Panc1 (cell line): ENCODE results near the gene ZBTB48.

Experiments
- CTCF ChIP-seq: fragments of 450-650 bp; IDR thresholded peaks from 2 replicates; pipeline ENCODE4 v1.5.1; 2017; ENCODE audit warnings: mild to moderate bottlenecking
- POLR2AphosphoS5 ChIP-seq: IDR thresholded peaks from 2 replicates; pipeline ENCODE4 v1.6.1; 2012; ENCODE audit warnings: mild to moderate bottlenecking, low read depth, low read length, moderate library complexity
- REST ChIP-seq, 2 experiments: IDR thresholded peaks; 2 replicates each; pipeline ENCODE4 v1.6.1; 2011 to 2012; ENCODE audit warnings: low read depth in 2 of 2, control low read depth in 1 of 2, low read length in 1 of 2, mild to moderate bottlenecking in 1 of 2, moderate library complexity in 1 of 2; ENCODE audit not compliant: insufficient read depth in 1 of 2
- TCF7L2 ChIP-seq: IDR thresholded peaks from 2 replicates; pipeline ENCODE4 v1.6.1; 2011; ENCODE audit warnings: mild to moderate bottlenecking, low read depth, low read length, inconsistent platforms

- TF ChIP-seq CTCF = no peak
- TF ChIP-seq POLR2AphosphoS5 = no peak
- TF ChIP-seq REST (IDR thresholded peaks at IDR 0.05; ENCODE audit: insufficient read depth in 1 of 2, low read depth in 2 of 2, low read length in 1 of 2) = no peak
- no peak for TF ChIP-seq TCF7L2
These were observed 51.3 kb downstream of the ZBTB48 start for GRCh38 chr1:6631058-6631457.
